Smooth muscle cell of the brain vasculature (primary cell): ENCODE data around the gene RTP5.

Experiments
- DNase-seq: peaks from one replicate; pipeline ENCODE4 v3.0.0-alpha.2; 2012; ENCODE audit warnings: low read depth, low spot score

RTP5 gene

DNA sequence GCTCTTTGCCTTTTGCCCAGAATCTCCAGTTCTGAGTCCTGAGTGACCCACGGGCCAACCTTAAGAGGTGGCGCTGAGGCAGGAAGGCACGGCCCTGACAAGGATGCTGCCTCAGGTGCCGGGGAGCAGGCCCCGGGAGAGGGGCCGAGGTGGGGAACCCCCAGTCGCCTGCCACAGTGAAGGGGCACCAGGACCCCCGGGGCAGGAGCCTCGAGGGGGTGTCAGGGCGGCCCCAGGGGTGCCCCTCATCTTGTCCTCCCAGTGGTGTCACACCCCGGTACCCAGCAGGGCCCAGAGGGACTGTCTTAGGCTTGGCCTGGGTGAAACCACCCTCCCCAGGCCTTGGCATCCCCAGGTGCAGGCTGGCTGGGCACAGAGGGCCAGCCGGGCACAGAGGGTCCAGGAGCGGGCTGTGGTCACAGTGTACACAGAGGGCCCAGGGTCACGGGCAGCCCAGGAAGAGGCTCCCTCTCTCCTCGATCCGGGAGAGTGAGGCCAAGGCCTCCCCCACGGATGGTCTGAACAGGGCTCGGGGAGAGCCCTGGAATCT lies 11.9 kb upstream of the RTP5 start:
- DNase-seq = no peak

DNA sequence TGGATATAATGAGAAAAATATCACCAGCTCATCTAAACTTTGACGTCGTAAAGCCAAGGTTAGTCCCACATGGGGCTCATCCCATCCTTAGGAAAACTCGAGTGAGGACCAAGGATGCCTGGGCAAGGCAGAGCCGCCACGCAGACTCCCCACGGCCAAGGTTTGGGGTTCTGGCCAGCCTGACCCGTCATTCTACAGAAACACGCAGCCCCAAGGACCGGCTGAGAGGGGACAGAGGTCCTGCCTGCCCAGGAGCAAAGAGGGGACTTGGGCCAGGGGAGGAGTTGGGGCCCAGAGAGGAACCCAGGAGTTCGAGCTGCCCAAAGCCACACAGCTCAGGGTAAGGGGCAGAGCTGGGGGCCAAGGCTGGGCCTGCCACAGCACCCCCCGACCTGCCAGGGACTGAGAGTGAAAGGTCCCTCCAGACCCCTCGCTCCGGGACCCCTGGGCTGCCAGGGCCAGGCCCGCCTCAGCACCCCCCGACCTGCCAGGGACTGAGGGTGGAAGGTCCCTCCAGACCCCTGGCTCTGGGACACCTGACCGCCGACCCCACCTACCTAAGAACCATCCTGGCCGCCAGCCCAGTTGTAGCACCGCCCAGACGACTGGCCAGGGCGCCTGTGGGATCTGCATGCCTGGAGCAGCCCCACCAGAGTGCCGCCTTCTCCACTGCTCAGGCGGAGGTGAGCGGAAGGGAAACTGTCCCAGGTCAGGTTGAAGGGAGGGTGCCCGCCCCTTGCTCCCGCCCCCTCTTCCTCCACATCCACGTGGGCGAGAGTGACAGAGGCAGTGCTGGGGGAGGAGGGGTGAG lies 11.1 kb upstream of the RTP5 start, which contains the start of gene PDCD1:
TSS of gene PDCD1 (minus strand) at position 689 of the 811 bp plus-strand sequence. CDS start at position 633, 56 bp downstream.
- DNase-seq = no peak

DNA sequence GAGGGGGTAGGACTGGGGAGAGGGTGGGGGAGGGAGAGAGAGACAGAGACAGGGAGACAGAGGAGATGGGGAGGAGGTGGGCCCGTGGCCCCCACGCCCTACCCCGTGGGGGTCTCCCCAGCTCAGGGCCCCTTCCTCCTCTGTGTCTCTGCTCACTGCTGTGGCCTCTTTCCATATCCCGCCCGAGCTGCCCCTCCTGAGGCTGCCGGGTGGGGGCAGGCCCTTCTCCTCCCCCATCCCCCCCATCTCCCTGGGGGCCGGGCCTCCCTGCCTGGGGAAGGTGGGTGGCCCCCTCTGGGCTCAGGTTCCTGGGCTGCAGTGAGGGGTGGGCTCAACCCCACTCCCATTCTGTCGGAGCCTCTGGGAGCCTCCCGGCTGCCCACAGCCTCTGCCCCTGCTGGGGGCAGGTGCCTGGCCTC lies 10.5 kb upstream of the RTP5 start:
- DNase-seq = no peak

DNA sequence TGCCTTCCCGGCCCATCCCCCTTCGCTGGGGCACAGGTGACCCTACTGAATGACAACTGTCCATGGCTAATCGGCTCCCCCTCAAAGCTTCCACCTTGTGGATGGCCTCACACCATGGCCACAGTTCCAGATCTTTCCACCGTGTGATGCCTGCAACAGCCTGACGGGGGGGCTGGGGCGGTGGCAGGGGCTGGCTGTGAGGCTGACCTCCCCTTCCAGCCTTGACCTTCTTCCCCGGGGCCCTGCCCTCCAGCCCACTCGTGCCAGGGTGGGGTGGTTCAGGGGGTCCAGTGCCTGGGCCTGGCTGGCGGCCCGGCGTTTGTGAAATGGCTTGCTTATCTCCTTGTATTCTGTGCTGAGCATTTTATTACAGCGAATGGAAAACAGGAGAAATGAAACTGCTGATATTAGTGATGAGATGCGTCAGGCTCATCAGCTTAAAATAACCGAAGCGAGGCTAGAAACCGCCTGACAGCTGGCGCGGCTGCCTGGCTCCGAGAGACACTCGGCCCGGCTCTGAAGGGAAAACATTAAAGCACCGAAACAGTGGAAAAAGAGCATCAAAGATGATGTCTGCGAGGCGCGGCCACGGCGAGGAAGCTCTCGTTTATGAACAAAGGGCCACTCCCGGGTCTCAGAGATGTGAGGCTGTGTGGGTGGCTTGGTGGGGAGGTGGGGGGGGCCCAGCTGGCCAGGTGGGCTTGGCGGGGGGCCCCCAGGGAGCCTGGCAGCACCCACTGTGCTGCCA lies 9.9 kb upstream of the RTP5 start:
- DNase-seq = no peak

DNA sequence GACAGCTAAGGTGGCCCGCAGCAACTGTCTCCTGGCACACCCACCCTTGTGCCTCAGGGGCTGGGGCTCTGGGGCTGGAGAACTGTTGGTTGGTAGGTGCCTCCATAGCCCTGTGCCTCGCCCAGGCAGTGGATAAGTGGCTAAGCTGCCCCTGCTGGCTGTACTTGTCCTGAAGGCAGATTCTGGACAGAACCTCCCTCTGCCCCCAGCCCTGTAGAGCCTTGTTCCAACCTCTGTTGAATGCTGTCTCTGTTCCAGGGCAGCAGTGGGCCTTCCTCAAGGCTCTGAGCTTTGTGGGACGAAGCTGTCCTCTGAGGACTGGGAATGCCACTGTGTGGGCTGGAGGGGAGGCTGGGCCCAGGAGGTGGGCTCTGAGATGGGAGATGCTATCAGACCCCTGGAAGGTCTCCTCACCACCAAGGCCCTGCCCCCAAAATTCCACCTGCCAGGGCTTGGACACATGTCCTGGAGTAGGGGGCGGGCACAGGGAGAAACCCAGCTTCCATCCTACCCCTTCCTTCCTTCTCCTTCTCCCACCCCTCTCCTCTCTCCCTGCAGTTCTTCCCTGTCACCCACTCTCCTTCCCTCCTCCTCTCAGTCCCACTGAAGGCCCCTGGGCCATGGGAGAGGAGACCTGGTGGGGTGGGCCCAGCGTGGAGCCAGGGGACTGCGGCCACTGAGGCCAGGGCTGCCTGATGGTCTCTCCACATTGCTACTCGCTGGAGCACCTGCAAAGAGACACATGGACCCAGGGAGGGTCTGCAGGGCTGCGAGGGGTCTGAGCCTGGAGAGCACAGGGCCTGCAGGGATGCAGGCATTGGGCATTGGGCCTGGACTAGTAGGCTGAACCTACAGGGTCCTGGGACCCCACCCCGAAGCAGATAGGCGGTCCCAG lies 9.1 kb upstream of the RTP5 start:
- DNase-seq = no peak

DNA sequence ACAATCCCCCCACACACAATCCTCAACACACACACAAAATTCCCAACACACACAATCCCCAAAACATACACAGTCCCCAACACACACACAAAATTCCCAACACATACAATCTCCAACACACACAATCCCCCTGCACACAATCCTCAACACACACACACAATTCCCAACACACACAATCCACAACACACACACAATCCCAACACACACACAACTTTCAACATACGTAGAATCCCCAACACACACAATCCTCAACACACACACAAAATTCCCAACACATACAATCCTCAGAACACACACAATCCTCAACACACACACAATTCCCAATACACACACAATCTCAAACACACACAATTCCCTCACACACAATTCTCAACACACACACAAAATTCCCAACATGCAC lies 8.3 kb upstream of the RTP5 start:
- DNase-seq = no peak

- DNase-seq = no peak
These were observed 7.4 kb upstream of the RTP5 start for GRCh38 chr2:241862093-241862492.

GRCh38 chr2:241862775-241863535 lies 6.6 kb upstream of the RTP5 start:
- no peak for DNase-seq

- DNase-seq = no peak
These were observed 6.0 kb upstream of the RTP5 start for GRCh38 chr2:241863536-241863954.

GRCh38 chr2:241864168-241864849 lies 5.2 kb upstream of the RTP5 start:
- DNase-seq = no peak

DNA sequence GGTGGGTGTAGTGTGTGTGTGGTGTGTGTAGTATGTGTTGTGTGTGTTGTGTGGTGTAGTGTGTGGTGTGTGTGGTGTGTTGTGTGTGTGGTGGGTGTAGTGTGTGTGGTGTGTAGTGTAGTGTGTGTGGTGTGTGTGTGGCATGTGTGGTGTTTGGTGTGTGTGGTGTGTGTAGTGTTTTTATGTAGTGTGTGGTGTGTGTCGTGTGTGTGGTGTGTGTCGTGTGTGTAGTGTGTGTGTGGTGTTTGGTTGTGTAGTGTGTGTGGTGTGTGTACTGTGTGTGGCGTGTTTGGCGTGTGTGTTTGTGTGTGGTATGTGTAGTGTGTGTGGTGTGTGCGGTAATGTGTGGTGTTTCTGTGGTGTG lies 4.7 kb upstream of the RTP5 start:
- DNase-seq = no peak

- DNase-seq = no peak
These were observed 4.0 kb upstream of the RTP5 start for GRCh38 chr2:241865416-241865956.

- DNase-seq = no peak
These were observed 3.4 kb upstream of the RTP5 start for GRCh38 chr2:241865957-241866789.

DNA sequence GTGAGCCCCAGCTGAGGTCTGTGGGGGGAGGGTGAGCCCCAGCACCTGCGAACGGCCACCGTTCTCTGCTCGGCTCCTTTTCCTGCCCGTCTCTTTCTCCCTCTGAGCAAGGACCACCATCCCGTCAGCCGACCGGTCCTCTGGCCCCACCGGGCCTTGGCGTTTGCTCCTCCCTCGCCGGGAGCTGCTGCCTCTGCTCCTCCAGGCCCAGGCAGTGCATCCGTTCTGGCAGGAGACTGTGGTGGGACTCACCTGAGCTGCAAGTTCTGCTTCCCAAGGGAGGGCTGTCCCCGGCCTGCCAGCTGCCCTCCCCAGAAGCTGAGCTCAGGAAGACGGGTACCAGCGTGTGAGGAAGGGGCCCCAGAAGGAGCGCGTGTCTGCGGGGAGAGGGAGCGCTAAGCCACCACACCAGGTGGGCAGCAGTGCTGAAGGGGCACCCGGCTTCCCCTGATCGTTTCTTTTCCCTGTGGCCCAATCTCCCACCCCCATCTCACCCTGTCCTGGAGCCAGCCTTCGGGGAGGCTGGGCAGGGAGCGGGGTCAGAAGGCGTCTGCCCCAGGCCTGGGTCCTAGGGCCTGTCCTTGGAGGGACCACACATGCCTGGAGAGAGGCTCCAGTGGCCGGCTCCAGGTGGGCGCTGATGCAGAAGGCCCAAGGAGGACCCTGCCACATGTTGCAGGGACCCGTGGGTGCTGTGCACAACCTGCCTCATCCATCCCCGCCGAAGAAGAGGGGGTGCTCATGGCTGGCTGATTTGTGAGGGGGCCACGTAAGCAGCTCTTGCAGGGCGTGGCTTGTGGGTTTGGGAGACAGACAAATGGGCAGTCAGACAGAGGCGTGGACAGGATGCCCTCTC lies 2.5 kb upstream of the RTP5 start:
- no peak for DNase-seq

- DNase-seq = no peak
These were observed 1.6 kb upstream of the RTP5 start for GRCh38 chr2:241867776-241868420.

DNA sequence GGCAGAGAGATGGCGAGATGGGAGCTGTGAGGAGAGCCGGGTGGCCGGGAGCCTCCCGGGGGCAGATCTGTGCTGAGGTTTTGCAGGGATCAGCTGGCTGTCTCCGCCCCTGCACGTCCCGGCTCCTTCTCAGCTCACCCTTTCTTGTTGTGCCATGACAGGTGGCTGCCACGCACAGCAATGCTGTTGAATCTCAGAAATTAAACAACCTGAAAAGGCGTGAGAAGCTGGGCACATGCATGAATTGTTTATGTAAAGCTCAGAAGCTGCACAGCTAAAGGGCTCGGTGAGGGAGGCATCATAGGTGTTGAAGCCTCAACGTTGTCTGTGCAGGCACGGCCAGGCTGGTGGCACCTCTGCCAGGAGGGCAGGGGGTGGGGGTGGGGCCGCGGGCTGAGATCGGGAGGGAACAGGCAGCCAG lies 858 bp upstream of the RTP5 start:
- no peak for DNase-seq

DNA sequence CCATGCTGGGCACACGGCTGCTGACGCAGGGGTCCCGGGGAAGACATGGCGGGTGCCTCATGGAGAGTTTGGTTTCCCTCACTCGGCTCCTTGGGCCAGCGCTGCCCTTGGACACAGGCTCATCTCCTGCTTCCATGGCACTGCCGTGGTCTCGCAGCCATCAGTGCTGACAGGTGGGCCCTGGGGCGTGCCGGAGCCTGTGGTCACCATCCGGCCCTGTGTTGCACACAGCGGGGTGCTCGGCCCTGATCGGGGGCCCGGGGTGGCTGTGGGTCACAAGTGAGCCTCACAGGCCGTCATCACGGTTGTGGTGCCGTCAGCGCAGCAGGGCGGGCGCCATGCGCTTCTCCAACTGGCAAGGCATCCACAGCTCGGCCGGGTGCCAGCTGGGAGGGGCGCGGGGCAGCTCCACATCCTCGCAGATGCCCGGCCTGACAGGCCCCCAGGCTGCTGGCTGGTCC lies 582 bp downstream of the RTP5 start:
- DNase-seq = no peak
